OCI-LY7 (cell line): ENCODE data around the gene NOP56.

Source experiments
- EZH2phosphoT487 ChIP-seq: fragments of 200-600 bp; sonication (generic); IDR thresholded peaks from 2 replicates; pipeline ENCODE4 v1.6.1; 2018; ENCODE audit warnings: low read depth, borderline replicate concordance, mild to moderate bottlenecking, mixed run types, antibody characterized with exemption, low read length, moderate library complexity, mixed read lengths
- TF ChIP-seq, protein P1 (sequence below): fragments of 200-600 bp; sonication (generic); conservative IDR thresholded peaks from 2 replicates; pipeline ENCODE4 v1.5.1; 2014; ENCODE audit warnings: mild to moderate bottlenecking, antibody characterized with exemption, low read length, moderate library complexity, mixed read lengths

DNA sequence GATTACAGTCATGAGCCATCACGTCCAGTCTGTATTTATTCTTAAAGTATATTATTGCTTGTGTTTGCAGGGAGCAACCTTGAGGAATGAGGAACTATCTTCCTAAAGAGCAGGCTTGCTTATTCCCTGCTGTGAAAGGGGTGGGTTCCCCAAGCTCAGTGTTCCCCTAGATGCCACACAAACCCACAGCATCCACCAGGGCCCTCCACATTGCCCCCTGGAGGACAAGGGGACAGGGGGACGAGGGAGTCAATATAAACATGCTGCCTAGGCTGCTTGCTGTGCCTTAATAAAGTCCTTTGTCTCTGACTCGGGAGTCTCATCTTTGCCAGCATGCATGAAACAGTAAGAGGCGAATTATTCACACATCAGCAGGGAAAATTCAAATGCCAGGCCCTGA is 19.5 kb downstream of the NOP56 start:
- TF ChIP-seq EZH2phosphoT487 = no peak
- TF ChIP-seq, protein P1, sequence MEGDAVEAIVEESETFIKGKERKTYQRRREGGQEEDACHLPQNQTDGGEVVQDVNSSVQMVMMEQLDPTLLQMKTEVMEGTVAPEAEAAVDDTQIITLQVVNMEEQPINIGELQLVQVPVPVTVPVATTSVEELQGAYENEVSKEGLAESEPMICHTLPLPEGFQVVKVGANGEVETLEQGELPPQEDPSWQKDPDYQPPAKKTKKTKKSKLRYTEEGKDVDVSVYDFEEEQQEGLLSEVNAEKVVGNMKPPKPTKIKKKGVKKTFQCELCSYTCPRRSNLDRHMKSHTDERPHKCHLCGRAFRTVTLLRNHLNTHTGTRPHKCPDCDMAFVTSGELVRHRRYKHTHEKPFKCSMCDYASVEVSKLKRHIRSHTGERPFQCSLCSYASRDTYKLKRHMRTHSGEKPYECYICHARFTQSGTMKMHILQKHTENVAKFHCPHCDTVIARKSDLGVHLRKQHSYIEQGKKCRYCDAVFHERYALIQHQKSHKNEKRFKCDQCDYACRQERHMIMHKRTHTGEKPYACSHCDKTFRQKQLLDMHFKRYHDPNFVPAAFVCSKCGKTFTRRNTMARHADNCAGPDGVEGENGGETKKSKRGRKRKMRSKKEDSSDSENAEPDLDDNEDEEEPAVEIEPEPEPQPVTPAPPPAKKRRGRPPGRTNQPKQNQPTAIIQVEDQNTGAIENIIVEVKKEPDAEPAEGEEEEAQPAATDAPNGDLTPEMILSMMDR = peak; percentile 51; the same call in 1 of the 2 replicates
